Activated gamma-delta T cell treated with anti-CD3 and anti-CD28 coated beads, Interleukin-2, amount 50 U/mL, for 16 hours (primary cell): ENCODE data around the gene SGTA.
"Not testable (repeated sequence)": the region's sequence is repeated elsewhere in the genome, so short reads cannot be mapped to it uniquely, and the experiment has no call there.

Experiments used
- DNase-seq: peaks from one replicate; pipeline ENCODE4 v3.0.0-alpha.2; 2020; ENCODE audit warnings: low read depth

SGTA gene

GRCh38 chr19:2782936-2783780 lies at the start of gene SGTA:
Gene SGTA, minus strand, starts transcription at chr19:2783273. Its CDS starts 14,205 bp downstream, at chr19:2769068.
- peak; percentile 93 for DNase-seq

- DNase-seq, result no peak
Observed at GRCh38 chr19:2827840-2828489, 44.9 kb upstream of the SGTA start.

- DNase-seq, result no peak
Observed at GRCh38 chr19:2827022-2827421, 43.9 kb upstream of the SGTA start.

GRCh38 chr19:2824129-2824528 lies 41.1 kb upstream of the SGTA start:
- DNase-seq, result no peak

- no peak for DNase-seq
Observed at GRCh38 chr19:2823646-2824045, 40.6 kb upstream of the SGTA start.

GRCh38 chr19:2822846-2823245 lies 39.8 kb upstream of the SGTA start:
- no peak for DNase-seq

- no peak for DNase-seq
Observed at GRCh38 chr19:2820112-2820702, 37.1 kb upstream of the SGTA start.

- peak; percentile 97 for DNase-seq
Observed at GRCh38 chr19:2819540-2820111, 36.6 kb upstream of the SGTA start, which contains the start of gene ZNF554. Gene ZNF554, plus strand, starts transcription at chr19:2819868. Its CDS starts 204 bp downstream, at chr19:2820072.

GRCh38 chr19:2817237-2817829 lies 34.3 kb upstream of the SGTA start:
- DNase-seq, result not testable (repeated sequence)

- DNase-seq, result no peak
Observed at GRCh38 chr19:2816641-2817040, 33.6 kb upstream of the SGTA start.

GRCh38 chr19:2815923-2816322 lies 32.9 kb upstream of the SGTA start:
- DNase-seq, result no peak

- no peak for DNase-seq
Observed at GRCh38 chr19:2815191-2815614, 32.1 kb upstream of the SGTA start.

GRCh38 chr19:2814426-2814825 lies 31.4 kb upstream of the SGTA start:
- no peak for DNase-seq

- no peak for DNase-seq
Observed at GRCh38 chr19:2813235-2814160, 30.4 kb upstream of the SGTA start.

GRCh38 chr19:2812414-2813234 lies 29.6 kb upstream of the SGTA start:
- no peak for DNase-seq

- no peak for DNase-seq
Observed at GRCh38 chr19:2811735-2812413, 28.8 kb upstream of the SGTA start.

- no peak for DNase-seq
Observed at GRCh38 chr19:2811221-2811722, 28.2 kb upstream of the SGTA start.

GRCh38 chr19:2810141-2811091 lies 27.3 kb upstream of the SGTA start:
- no peak for DNase-seq
